Measurements from ENCODE around the gene VPS8. TPM values are rescaled to one million over a fixed set of nuclear protein-coding genes. Genes with fewer than 3 reads are reported as not detected.

VPS8 gene
- total and polyA plus RNA-seq, 3 experiments from 2014 or later, result 19.6 to 30.2 (median 22.3) TPM

DNA sequence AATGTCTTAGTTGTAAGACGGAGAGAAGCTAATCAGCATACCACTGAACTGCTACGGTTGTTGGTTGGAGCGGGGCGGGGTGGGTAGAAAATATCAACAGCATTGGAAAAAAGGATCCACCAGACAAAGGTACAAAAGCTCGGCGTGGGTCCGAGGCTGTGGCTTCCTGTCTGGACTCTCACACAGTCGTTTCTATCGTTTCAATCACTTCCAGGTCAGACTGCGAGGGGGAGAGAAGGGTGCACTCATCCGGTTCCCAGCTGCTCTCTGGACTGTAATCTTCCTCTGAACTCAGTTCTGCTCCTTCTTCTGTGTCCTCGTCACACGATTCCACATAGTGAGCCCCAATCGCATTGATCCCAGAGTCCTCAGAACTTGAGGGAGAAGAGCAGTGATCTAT, 270.9 kb downstream of the VPS8 start:
- Histone ChIP-seq H3K27me3 (ENCODE audit: insufficient read depth, low read length, poor library complexity, severe bottlenecking) (no peaks in the 10 kb centered on the region), H3K36me3 (ENCODE audit: insufficient read depth, low read length) (no peaks in the 10 kb centered on the region), H3K4me1 (ENCODE audit: insufficient read depth, low read length) (no peaks in the 10 kb centered on the region), H3K9me3 (ENCODE audit: low read length) (no peaks in the 10 kb centered on the region), H3K4me3 (ENCODE audit: low read length) (no peak overlapping the region), H3K27ac (ENCODE audit: low read depth, low read length) (no peak overlapping the region)
- H3K9me3 Mint-ChIP-seq, result no peaks in the 10 kb centered on the region
- POLR2A ChIA-PET, result no interaction called here
- H3K36me3 Mint-ChIP-seq, result no peaks in the 10 kb centered on the region
- CTCF ChIA-PET, result no interaction called here
- H3K27ac Mint-ChIP-seq, result no peak overlapping the region
- H3K27me3 Mint-ChIP-seq, result peaks cover 5 to 8% of the 10 kb centered on the region in 2 donors
- no peak for DNase-seq
- H3K4me3 Mint-ChIP-seq, result no peak overlapping the region
- no peaks in the 10 kb centered on the region for H3K4me1 Mint-ChIP-seq

DNA sequence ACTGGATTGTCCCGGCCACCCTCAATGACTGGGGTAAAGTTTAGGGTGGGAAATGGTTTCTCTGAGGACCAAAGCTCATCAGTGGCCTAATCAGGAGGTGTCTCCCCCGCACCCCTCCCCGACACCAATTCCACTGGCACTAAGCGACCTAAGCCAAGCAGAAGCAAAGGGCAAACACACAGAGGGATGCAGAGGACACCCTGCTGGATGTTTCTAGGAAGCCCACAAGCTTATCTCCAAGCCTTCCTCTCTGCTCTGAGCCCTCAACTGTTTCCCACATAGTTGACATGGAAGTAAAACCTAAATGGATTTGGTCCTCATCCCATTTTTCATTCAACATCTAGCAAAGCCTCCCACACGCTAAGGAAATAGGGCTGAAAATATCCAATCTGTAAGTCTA, 272.4 kb downstream of the VPS8 start:
- ChIA-PET POLR2A (no interaction called here), CTCF (no interaction called here)
- H3K27me3 Mint-ChIP-seq, result peaks cover 5 to 8% of the 10 kb centered on the region in 2 donors
- Histone ChIP-seq H3K9me3 (ENCODE audit: low read length) (no peaks in the 10 kb centered on the region), H3K4me1 (ENCODE audit: insufficient read depth, low read length) (no peaks in the 10 kb centered on the region), H3K4me3 (ENCODE audit: low read length) (no peak overlapping the region), H3K36me3 (ENCODE audit: insufficient read depth, low read length) (no peaks in the 10 kb centered on the region), H3K27ac (ENCODE audit: low read depth, low read length) (no peak overlapping the region), H3K27me3 (ENCODE audit: insufficient read depth, low read length, poor library complexity, severe bottlenecking) (no peaks in the 10 kb centered on the region)
- H3K4me3 Mint-ChIP-seq, result no peak overlapping the region
- no peaks in the 10 kb centered on the region for H3K36me3 Mint-ChIP-seq
- DNase-seq, result no peak
- H3K9me3 Mint-ChIP-seq, result no peaks in the 10 kb centered on the region
- H3K27ac Mint-ChIP-seq, result no peak overlapping the region
- no peaks in the 10 kb centered on the region for H3K4me1 Mint-ChIP-seq

DNA sequence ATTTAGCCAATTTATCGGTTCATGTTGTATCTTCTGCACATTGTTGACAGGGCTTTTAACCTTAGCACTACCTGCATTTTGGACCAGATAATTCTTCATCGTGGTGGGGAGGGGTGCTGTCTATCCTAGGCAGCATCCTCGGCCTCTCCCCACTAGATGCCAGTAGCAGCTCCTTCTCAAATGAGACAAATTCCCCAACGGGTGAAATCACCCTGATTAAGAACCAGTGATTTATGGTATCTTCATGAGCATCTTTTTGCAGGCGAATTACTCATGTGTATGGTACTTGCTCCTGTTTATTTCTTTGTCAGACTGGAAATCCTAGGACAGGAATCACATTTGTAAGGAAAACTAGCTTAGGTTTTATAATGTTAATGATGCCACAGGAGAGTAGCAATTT, 272.9 kb downstream of the VPS8 start:
- Histone ChIP-seq H3K27me3 (ENCODE audit: insufficient read depth, low read length, poor library complexity, severe bottlenecking) (no peaks in the 10 kb centered on the region), H3K36me3 (ENCODE audit: insufficient read depth, low read length) (no peaks in the 10 kb centered on the region), H3K9me3 (ENCODE audit: low read length) (no peaks in the 10 kb centered on the region), H3K27ac (ENCODE audit: low read depth, low read length) (no peak overlapping the region), H3K4me3 (ENCODE audit: low read length) (no peak overlapping the region), H3K4me1 (ENCODE audit: insufficient read depth, low read length) (no peaks in the 10 kb centered on the region)
- no peaks in the 10 kb centered on the region for H3K9me3 Mint-ChIP-seq
- no peak overlapping the region for H3K4me3 Mint-ChIP-seq
- DNase-seq, result no peak
- H3K27me3 Mint-ChIP-seq, result peaks cover 5 to 8% of the 10 kb centered on the region in 2 donors
- POLR2A ChIA-PET, result no interaction called here
- no peaks in the 10 kb centered on the region for H3K4me1 Mint-ChIP-seq
- CTCF ChIA-PET, result no interaction called here
- no peak overlapping the region for H3K27ac Mint-ChIP-seq
- no peaks in the 10 kb centered on the region for H3K36me3 Mint-ChIP-seq

DNA sequence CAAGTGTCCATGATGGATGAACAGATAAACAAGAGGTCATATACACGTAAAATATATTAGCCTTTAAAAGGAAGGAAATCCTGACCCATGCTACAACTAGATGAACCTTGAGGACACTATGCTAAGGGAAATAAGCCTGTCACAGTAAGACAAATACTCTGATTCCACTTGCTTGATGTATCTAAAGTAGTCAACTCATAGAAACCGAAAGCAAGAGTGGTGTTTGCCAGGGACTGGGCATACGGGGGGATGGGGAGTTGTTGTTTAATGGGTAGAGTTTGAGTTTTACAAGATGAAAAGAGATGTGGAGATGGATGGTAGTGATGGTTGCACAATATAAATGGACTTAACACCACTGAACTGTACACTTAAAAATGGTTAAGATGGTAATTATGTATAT, 275.5 kb downstream of the VPS8 start:
- ChIA-PET CTCF (no interaction called here), POLR2A (no interaction called here)
- H3K4me1 Mint-ChIP-seq, result no peaks in the 10 kb centered on the region
- H3K27me3 ChIP-seq (ENCODE audit: insufficient read depth, low read length, poor library complexity, severe bottlenecking), result no peaks in the 10 kb centered on the region
- DNase-seq, result no peak
- no peaks in the 10 kb centered on the region for H3K4me1 ChIP-seq (ENCODE audit: insufficient read depth, low read length)
- no peaks in the 10 kb centered on the region for H3K36me3 ChIP-seq (ENCODE audit: insufficient read depth, low read length)
- no peak overlapping the region for H3K27ac Mint-ChIP-seq
- no peaks in the 10 kb centered on the region for H3K9me3 ChIP-seq (ENCODE audit: low read length)
- H3K9me3 Mint-ChIP-seq, result no peaks in the 10 kb centered on the region
- no peaks in the 10 kb centered on the region for H3K36me3 Mint-ChIP-seq
- H3K27ac ChIP-seq (ENCODE audit: low read depth, low read length), result no peak overlapping the region
- no peak overlapping the region for H3K4me3 Mint-ChIP-seq
- H3K4me3 ChIP-seq (ENCODE audit: low read length), result no peak overlapping the region
- H3K27me3 Mint-ChIP-seq, result peaks cover 2 to 15% of the 10 kb centered on the region in 2 donors

DNA sequence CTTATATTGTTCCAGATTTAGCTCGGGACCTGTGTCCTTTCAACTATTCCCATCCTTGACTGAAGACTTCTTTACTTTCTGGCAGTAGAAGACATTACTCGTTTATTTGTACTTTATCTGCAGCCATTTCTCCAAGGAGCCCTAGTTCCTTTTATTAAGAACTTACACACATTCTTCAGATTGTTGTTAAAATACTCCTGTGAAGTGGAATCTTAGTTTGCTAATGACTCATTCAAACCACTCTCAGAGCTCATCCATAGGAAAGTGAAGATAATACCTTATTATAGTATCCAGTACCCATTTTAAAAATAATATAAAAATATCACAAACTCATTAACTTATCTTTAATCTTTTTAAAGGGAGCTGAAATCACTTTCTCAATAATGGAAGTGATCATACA, 277.4 kb downstream of the VPS8 start:
- Mint-ChIP-seq H3K4me1 (no peaks in the 10 kb centered on the region), H3K27me3 (peaks cover 5 to 23% of the 10 kb centered on the region in 2 donors), H3K9me3 (no peaks in the 10 kb centered on the region), H3K36me3 (peaks cover 0 to 5% (median 0%) of the 10 kb centered on the region in 3 donors), H3K27ac (no peak overlapping the region), H3K4me3 (no peak overlapping the region)
- DNase-seq, result no peak
- Histone ChIP-seq H3K27me3 (ENCODE audit: insufficient read depth, low read length, poor library complexity, severe bottlenecking) (no peaks in the 10 kb centered on the region), H3K27ac (ENCODE audit: low read depth, low read length) (no peak overlapping the region), H3K36me3 (ENCODE audit: insufficient read depth, low read length) (no peaks in the 10 kb centered on the region), H3K4me1 (ENCODE audit: insufficient read depth, low read length) (no peaks in the 10 kb centered on the region), H3K9me3 (ENCODE audit: low read length) (no peaks in the 10 kb centered on the region), H3K4me3 (ENCODE audit: low read length) (no peak overlapping the region)
- ChIA-PET CTCF (no interaction called here), POLR2A (no interaction called here)

DNA sequence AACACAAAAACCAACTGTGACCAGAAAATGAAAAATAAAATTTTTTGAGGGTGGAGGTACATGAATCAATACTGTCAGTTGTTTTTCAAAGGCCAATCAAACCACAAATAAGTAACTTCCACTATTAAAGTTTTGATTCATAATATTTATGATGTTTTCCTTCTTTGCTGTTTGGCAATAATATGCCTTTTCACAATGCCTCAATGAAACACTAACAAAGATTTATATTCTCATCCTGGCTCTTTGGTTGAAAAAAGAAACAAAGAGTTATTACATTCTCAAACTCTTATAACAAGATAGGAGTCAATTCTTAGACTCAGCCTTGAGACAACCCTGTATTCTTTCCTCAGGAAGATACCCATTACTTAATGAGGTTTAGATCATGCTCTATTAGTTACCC, 277.8 kb downstream of the VPS8 start:
- Histone ChIP-seq H3K4me1 (ENCODE audit: insufficient read depth, low read length) (no peaks in the 10 kb centered on the region), H3K27ac (ENCODE audit: low read depth, low read length) (no peak overlapping the region), H3K9me3 (ENCODE audit: low read length) (no peaks in the 10 kb centered on the region), H3K4me3 (ENCODE audit: low read length) (no peak overlapping the region), H3K36me3 (ENCODE audit: insufficient read depth, low read length) (no peaks in the 10 kb centered on the region), H3K27me3 (ENCODE audit: insufficient read depth, low read length, poor library complexity, severe bottlenecking) (no peaks in the 10 kb centered on the region)
- DNase-seq, result no peak
- H3K4me1 Mint-ChIP-seq, result no peaks in the 10 kb centered on the region
- no peak overlapping the region for H3K4me3 Mint-ChIP-seq
- ChIA-PET CTCF (no interaction called here), POLR2A (no interaction called here)
- peaks cover 0 to 5% (median 0%) of the 10 kb centered on the region in 3 donors for H3K36me3 Mint-ChIP-seq
- H3K27ac Mint-ChIP-seq, result no peak overlapping the region
- H3K9me3 Mint-ChIP-seq, result no peaks in the 10 kb centered on the region
- peaks cover 5 to 28% of the 10 kb centered on the region in 2 donors for H3K27me3 Mint-ChIP-seq

DNA sequence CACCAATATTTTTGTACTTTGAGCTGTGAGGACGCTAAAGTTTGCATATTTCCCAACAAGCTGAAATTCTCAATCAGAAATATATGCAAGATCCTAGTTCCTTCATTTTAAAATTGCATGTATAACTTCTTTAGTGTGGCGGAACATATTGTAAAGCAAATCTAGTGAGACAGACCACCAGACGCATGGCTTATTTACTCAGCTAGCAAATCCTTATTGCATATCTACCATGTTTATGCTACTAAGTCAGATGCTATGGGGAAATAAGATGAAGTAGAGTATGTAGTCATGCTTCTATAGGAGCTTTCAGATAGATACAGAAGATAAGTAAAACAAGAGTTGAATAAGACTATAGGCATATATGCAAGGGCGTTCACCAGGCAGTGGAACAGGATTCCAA, 278.8 kb downstream of the VPS8 start:
- H3K36me3 ChIP-seq (ENCODE audit: insufficient read depth, low read length), result no peaks in the 10 kb centered on the region
- no peaks in the 10 kb centered on the region for H3K4me1 ChIP-seq (ENCODE audit: insufficient read depth, low read length)
- Mint-ChIP-seq H3K36me3 (peaks cover 0 to 5% (median 0%) of the 10 kb centered on the region in 3 donors), H3K4me1 (no peaks in the 10 kb centered on the region), H3K27me3 (peaks cover 5 to 30% of the 10 kb centered on the region in 2 donors), H3K4me3 (no peak overlapping the region), H3K9me3 (no peaks in the 10 kb centered on the region), H3K27ac (no peak overlapping the region)
- H3K9me3 ChIP-seq (ENCODE audit: low read length), result no peaks in the 10 kb centered on the region
- H3K27me3 ChIP-seq (ENCODE audit: insufficient read depth, low read length, poor library complexity, severe bottlenecking), result no peaks in the 10 kb centered on the region
- no peak for DNase-seq
- ChIA-PET POLR2A (no interaction called here), CTCF (no interaction called here)
- no peak overlapping the region for H3K27ac ChIP-seq (ENCODE audit: low read depth, low read length)
- H3K4me3 ChIP-seq (ENCODE audit: low read length), result no peak overlapping the region

DNA sequence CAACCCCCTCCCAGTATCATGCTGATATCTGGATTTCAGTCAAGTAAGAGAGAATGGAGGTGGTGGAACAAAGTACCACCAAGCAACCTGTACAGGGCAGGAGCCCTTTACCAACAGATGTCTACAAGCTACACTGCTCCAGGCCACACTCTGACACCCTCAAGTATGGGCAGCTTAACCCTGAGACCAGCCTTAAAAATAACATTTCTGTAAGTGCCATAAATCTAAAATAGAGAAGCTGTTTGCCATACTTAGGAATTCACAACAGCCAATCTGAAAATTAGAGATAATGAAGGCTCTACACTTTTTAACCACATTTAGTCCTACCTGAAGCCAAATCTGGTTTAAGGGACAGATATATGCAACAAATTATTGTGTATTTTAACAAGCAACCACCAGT, 281.1 kb downstream of the VPS8 start:
- no peak overlapping the region for H3K27ac Mint-ChIP-seq
- Histone ChIP-seq H3K4me1 (ENCODE audit: insufficient read depth, low read length) (no peaks in the 10 kb centered on the region), H3K27ac (ENCODE audit: low read depth, low read length) (no peak overlapping the region), H3K36me3 (ENCODE audit: insufficient read depth, low read length) (no peaks in the 10 kb centered on the region), H3K4me3 (ENCODE audit: low read length) (no peak overlapping the region), H3K9me3 (ENCODE audit: low read length) (no peaks in the 10 kb centered on the region), H3K27me3 (ENCODE audit: insufficient read depth, low read length, poor library complexity, severe bottlenecking) (no peaks in the 10 kb centered on the region)
- H3K4me1 Mint-ChIP-seq, result no peaks in the 10 kb centered on the region
- H3K4me3 Mint-ChIP-seq, result no peak overlapping the region
- CTCF ChIA-PET, result no interaction called here
- peaks cover 15 to 42% of the 10 kb centered on the region in 2 donors for H3K27me3 Mint-ChIP-seq
- no peaks in the 10 kb centered on the region for H3K9me3 Mint-ChIP-seq
- DNase-seq, result no peak
- peaks cover 0 to 5% (median 0%) of the 10 kb centered on the region in 3 donors for H3K36me3 Mint-ChIP-seq
- POLR2A ChIA-PET, result no interaction called here

DNA sequence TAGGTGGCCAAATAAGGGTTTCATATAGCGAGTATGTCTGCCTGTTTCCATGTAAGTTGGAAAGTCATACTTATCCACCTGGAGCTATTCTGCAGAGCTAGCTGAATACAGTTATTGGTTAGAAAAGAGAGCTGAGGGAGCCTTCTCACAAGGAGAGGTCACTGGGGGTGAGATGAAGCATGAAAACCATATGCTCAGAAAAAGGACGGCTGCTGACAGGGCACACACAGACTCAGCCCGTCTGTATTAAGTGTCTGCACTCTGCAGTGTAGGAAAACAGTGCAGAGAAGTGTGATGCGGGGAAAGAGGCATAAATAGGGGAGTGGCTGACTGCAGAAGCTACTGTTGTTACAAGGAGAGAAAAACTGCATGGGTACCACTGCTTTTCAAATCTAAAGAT, 282.7 kb downstream of the VPS8 start:
- Mint-ChIP-seq H3K36me3 (peaks cover 0 to 5% (median 0%) of the 10 kb centered on the region in 3 donors), H3K27ac (no peak overlapping the region), H3K9me3 (no peaks in the 10 kb centered on the region), H3K4me1 (no peaks in the 10 kb centered on the region), H3K4me3 (no peak overlapping the region), H3K27me3 (peaks cover 21 to 56% of the 10 kb centered on the region in 2 donors)
- POLR2A ChIA-PET, result no interaction called here
- Histone ChIP-seq H3K27ac (ENCODE audit: low read depth, low read length) (no peak overlapping the region), H3K9me3 (ENCODE audit: low read length) (no peaks in the 10 kb centered on the region), H3K27me3 (ENCODE audit: insufficient read depth, low read length, poor library complexity, severe bottlenecking) (no peaks in the 10 kb centered on the region), H3K36me3 (ENCODE audit: insufficient read depth, low read length) (no peaks in the 10 kb centered on the region), H3K4me3 (ENCODE audit: low read length) (no peak overlapping the region), H3K4me1 (ENCODE audit: insufficient read depth, low read length) (no peaks in the 10 kb centered on the region)
- DNase-seq, result no peak
- CTCF ChIA-PET, result no interaction called here

Data from CD8-positive, alpha-beta memory T cell (primary cell).